Measurements from ENCODE around the gene THG1L.

Gene THG1L

GRCh38 chr5:157761690-157762621 is 30.7 kb downstream of the THG1L start:
- DNase-seq = peak; percentile 71

GRCh38 chr5:157764531-157764930 is 33.3 kb downstream of the THG1L start:
- no peak for DNase-seq

- no peak for DNase-seq
These were observed 35.2 kb downstream of the THG1L start for GRCh38 chr5:157766442-157766841.

- DNase-seq = no peak
These were observed 35.7 kb downstream of the THG1L start for GRCh38 chr5:157766902-157767301.

- no peak for DNase-seq
These were observed 36.5 kb downstream of the THG1L start for GRCh38 chr5:157767689-157768088.

GRCh38 chr5:157770665-157771064 is 39.4 kb downstream of the THG1L start:
- no peak for DNase-seq

- DNase-seq = no peak
These were observed 40.9 kb downstream of the THG1L start for GRCh38 chr5:157772127-157772526.

GRCh38 chr5:157778121-157778805 is 47.0 kb downstream of the THG1L start:
- DNase-seq = peak; percentile 74

- DNase-seq = no peak
These were observed 48.0 kb downstream of the THG1L start for GRCh38 chr5:157779221-157779620.

GRCh38 chr5:157785801-157786200 is 54.6 kb downstream of the THG1L start:
- no peak for DNase-seq

All from fibroblast of upper back skin (primary cell).